Limb (tissue), 2 donors: ENCODE data around the gene DCST2.

ENCODE experiments used
- DNase-seq, 2 donors: peaks; one replicate each; pipeline ENCODE4 v3.0.0-alpha.2; 2016; ENCODE audit errors: extremely low spot score in 2 of 2

Gene DCST2

DNA sequence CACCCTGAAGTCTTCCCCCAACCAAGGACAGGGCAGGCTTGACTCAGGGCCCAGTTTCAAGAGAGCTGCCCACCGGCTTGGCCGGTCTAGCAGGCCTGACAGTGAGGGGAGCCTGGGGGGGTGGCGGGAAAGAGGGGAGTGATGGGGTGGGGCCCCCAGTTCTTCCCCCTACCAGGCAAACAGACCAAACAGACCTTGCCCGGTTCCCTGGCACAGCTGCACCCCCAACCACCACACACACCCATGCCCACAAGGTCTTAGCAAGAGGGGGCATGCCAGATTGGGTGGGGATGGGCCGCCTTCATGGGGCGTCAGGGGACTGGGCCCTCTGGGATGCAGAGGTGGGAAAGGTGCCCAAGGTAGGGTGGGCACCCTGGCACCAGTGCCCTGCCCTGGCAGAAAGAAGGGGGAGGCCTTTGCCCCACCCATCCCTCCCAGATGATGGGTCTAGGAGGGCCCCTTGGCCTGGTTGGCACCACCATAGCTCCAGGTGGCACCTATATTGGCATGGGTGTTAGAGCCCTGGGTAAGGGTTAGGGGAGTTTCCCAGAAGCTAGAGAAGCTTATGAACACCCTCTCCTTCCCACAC lies 22.1 kb downstream of the DCST2 start:
- DNase-seq: no peak

DNA sequence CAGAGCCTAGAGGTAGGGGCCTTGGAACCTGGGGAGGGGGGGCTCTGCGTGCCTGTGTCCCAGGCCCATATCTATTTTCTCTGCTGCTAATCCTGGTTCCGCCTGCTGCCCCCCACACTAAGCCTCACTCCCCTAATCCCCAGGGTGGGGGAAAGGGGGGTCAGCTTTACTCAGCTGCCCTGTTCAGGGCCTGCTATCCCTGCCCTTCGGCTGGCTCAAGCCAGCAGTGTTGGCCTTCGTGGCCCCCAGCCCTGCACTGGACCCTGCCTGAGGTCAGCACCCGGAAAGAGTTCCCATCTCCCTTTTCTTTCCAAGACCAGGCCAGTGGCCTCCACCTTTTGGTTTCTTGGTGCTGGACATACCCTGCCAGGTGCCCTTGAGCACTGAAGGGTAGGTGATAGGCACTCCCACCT lies 22.6 kb downstream of the DCST2 start:
- no peak for DNase-seq

DNA sequence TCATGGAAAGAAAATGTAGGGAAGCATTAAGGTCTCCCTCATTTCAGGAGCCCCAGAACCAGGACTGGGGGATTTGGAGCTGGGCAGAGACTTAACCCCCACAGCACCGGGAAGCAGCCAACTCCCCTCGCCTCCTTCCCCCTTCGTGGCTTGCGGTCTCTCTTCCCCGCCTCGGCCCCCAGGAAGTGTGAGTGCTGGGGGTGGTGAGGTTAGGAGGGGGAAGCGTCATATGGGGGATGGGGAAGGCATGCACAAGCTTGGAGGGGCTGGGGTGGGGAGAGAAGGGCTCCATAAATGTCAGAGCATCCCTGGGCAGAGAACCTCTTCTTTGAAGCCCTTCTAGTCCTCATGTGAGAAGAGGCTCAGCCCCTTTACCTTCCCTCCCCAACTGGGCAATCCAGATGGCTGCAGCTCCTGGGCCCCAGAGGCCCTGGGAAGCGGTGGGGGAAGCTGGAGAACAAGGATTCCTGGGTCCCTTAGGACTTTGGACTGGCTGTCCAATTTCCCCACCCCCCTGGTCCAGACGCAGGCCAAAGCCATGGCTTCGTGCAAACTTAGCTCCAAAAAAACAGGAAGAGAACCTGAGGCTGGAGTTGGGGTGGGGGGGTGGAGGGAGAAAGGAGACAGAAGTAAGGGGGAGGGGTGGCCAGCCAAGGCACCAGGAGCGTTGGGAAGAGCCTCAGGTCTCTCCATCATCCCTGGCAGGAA lies 23.2 kb downstream of the DCST2 start:
- DNase-seq: no peak

DNA sequence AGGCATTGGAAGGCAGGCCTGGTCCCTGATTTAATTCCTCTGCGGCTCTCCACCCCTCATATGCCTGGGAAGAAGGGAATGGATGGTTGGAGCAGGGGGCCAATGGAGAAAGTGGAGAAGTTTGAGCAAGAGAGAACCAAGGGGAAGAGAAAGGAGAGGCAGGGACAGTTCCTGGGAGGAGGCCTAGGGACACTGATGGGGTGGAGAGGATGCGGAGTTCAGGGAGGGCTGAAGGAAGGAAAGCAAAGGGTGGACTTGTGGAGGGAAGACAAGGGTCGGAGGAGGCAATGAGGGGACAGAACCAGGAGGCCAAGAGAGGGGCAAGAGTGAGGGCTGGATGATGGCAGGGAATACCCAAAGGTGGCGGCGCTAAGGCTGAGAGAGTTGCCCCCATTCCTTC lies 23.8 kb downstream of the DCST2 start:
- no peak for DNase-seq

- no peak for DNase-seq
These were observed 24.3 kb downstream of the DCST2 start for GRCh38 chr1:155009221-155009711.

DNA sequence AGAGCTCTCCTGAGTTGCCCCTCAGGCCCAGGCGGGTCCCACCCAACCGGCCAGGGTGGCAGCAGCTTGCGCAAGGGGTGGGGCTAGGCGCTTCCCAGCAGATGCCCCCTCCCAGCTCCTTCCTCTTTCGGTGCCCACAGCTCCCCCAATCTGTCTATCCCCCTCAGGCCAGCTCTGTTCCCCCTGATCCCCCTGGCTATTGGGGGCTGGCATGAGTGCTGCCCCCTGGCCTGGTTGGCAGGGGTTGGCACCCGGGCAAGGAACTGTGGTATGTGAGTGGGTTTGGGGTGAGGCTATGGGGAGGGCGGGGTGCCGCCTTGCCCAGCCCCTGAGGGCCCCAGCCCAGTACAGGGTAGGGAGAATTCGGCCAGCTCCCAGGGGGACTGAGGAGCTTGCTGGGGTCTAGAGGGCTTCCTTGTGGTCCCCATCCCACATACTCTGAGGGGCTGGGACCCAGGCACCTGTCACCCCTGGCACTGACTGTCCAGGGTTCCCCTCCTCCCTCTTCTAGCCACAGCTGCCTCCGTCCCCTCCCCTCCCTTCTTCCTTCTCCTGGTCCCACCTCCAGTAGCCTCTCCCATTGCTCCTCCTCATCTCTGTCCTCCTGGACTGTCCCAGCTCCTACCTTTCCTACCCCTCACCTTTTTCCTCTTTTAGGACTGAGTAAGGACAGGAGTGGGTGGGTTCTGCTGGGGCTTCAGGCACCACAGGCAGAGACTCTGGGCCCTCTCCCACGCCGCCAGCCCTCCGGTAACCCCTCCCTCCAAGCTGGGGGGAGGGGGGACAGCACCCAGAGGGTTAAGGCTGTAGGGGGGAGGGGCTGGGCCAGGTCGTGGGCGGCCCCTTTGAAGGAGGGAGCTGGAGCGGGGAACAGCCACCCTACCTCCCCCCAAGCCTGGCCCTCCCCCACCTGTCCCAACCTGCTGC lies 25.3 kb downstream of the DCST2 start:
- DNase-seq: no peak

DNA sequence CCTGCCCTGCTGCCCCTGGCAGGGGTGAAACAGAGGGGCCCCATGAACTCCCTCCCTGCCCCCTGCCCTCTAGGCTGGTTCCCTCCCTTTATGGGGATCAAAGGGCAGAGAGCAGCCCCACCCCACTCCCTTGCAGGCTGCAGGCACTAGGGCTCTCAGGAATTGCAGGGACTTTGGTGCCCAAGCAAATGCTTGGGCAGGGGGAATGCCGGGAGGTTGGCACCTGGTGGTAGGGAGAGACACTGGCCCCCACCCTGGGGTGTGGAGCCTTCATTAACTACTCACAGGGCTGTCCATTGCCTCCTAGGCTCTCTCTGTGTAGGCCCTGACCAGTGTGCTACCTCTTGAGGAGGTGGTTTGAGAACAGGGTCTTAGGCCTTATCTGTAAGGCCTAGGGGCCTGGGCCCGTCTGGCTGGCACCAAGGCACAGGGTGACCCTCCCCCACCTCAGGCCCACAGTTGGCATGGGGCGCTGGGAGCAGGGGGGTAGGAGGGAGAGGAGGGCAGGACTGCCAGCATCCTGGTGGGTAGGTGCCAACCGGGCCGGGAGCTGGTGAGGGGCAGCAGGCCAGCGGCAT lies 26.2 kb downstream of the DCST2 start:
- no peak for DNase-seq

DNA sequence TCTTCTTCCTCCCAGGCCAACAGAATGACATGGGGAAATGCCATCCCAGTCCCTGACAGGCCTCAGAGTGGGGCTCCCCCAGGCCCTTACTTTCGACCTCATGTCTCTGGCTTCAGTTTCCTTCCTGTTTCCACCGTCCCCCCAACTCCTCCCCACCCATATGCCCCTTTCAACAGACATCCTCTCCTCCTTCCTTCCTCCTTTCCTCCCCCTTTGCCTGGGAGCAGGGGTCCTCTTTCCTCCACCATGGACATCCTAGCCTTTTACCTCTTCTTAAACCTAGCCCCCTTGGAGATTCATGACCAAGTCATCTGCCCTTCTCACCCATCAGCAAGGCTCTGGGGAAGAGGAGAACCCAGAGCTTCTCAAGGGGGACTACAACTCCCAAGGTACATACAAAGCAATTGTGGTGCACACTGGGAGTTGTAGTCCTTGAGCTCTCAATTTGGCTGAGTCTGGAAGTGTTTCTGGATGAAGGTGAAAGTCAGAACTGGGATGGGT lies 26.9 kb downstream of the DCST2 start:
- DNase-seq: no peak

DNA sequence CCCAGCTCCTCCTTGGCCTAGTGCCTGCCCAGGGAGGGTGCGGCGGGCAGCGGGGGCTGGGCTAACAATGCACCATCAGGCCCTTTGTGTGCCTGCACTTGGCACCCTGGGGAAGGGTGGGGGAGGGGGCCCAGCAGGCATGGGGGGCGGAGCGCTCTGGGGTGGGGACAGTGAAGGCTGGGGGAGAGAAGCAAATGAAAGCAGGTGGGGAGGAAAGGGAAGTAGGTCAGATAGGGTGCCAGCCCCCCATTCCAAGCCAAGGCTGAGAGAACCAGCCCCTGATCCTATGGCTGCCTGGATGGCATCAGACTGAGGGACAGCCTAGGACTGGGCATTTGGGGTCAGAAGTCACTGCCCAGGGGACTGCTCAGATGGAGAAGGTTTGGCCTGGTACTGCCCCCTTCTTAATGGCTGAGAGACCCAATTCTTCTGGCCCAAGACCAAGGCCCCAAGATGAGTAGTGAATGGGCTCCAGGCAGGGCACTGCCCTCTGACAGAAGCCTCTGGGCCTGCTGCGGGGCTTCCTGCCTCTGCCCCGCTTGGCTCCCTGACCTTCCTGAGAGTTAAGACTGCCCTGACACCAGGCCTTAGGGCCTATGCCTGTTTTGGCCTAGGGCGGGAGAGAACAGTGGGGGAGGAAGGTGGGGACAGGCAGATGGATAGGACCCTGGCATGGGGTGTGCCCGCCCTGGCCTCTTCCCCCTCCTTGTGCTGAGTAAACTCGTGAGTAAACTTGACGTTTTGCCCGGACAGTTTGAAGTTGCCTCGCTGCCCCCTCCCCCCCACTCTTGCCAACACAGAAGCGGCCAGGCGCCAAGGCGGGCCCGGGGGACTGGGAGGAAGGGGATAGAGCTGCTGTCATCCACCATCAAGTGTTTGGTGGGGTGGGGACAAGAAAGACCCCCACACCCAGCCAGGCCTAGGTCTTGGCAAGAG lies 28.2 kb downstream of the DCST2 start:
- no peak for DNase-seq

GRCh38 chr1:155004352-155005075 lies 29.1 kb downstream of the DCST2 start:
- no peak for DNase-seq

DNA sequence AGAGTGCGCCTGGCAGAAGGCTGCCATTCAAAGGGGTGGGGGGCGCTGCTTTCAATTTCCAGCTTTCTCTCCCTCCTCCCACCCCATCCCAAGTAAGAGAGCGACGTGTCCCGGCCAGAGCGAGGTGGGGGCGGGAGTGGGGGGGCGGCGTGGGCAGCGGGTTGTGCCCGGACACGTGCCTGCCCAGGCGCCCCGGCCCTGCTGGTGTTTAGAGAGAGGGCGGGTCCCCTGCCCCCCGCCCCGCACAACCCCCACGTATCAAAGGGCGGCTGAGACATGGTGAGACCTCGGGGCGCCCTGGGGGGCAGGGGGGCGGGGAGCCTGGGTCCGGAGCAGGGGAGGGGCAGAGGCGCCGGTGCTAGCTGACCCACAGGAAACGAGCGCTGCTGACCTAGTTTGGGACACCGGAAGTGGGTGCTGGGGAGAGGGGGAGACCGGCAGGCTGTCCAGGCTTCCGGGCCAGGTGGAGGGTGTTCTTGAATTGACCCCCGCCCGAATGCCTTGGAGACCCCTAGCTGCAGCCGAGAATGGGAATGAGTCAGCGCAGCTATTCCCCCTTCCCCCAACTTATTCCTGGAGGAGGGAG lies 29.7 kb downstream of the DCST2 start:
- no peak for DNase-seq

DNA sequence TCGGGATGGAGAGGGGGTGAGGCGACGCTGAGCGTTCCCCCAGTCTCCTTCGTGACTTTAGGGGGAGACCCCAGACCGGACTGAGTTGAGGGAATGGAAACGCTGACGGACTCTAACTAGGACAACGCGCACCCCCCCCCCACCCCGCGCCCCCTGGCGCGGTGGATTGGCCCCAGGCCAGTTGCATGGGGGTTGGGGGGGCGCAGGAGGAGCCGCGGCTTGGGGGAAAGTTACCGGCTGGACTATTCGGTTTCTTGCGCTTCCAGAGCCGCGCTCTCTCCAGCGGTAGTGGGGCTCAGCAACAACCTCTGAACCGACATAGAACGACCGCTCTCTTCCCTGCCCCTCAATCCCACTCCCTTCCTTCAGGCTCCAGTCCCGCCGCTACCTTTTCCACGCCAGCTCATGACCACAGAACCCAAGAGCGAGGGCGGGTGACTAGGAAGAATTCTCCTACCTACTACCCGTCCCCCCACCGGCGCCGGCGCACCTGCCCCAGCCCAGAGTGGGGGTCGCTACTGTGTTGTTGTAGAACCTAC lies 30.3 kb downstream of the DCST2 start:
- peak in 1 of 2 donors; percentile 74 for DNase-seq

- peak in 1 of 2 donors; percentile 64 for DNase-seq
These were observed 30.9 kb downstream of the DCST2 start, which contains the start of gene ZBTB7B for GRCh38 chr1:155002464-155003226. Gene ZBTB7B, plus strand, starts transcription at chr1:155002802. Its CDS starts 11,859 bp downstream, at chr1:155014661.

- peak; percentile 98 to 99 for DNase-seq
These were observed 31.7 kb downstream of the DCST2 start for GRCh38 chr1:155001675-155002463.

GRCh38 chr1:155001425-155001674 lies 32.2 kb downstream of the DCST2 start:
- DNase-seq: no peak

DNA sequence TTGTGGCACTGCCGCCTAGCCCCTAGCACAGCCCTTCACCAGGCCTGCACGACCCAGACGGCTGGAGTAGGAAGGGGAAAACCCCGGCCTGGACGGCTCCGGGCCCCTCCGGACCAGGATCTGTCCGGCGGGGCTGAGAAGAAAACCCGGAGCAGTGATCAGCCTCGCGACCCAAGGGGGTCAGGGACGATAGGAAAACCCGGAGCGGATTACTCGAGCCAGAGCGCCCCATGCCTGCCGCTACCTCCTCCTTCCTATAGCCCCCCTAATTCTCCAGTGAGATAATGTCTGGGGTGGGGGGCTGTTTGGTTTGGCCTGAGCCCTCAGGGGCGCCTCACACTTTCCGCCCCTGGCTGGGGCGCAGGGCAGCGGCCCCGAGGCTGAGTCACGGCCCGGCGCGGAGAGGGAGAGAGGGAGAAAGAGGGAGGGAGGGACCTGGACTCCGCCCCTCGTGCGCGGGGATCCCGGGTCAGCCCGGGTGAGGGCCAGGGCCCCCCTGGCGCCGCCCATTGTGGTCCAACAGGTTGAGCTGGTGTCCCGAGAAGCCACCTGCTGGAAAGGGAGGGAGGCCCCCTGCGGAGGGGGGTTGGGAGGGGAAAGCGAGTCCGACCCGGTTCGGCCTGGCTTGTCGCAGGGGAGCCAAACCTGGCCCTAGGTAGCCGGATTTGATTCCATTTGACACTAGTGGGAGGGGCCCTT lies 32.7 kb downstream of the DCST2 start:
- DNase-seq: peak; percentile 87 to 93

DNA sequence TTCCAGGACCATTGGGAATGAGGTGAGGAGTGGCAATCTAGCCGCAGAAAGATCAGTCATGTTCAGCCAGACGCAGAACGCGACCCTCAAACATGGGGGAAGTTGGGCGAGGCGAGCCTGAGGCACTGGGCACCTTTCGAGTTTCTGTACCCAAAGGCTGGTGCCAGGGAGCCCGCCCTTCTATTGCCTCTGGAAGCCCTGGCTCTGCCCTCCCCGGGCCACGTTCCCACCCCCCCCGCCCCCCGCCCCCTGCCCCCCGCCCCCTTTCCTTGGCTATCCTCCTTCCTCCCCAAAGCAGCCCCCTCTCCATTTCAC lies 33.2 kb downstream of the DCST2 start:
- DNase-seq: peak in 1 of 2 donors; percentile 31
